Dendritic cell treated with granulocyte-macrophage colony-stimulating factor and Interleukin-4, amounts not matched to agents 40 ng/mL and 50 ng/mL, for 4 days (primary cell): ENCODE data around the gene POSTN.
"Not testable (repeated sequence)": the region's sequence is repeated elsewhere in the genome, so short reads cannot be mapped to it uniquely, and the experiment has no call there.

Experiments
- H3K27ac Mint-ChIP-seq: one replicate; pipeline ENCODE4 v1.8.0; 2022; ENCODE audit warnings: mild to moderate bottlenecking, mixed read lengths
- H3K27me3 Mint-ChIP-seq: one replicate; pipeline ENCODE4 v1.8.0; 2022; ENCODE audit warnings: mild to moderate bottlenecking, mixed read lengths
- H3K36me3 Mint-ChIP-seq: one replicate; pipeline ENCODE4 v1.8.0; 2022; ENCODE audit warnings: low read depth, mixed read lengths
- H3K4me1 Mint-ChIP-seq: one replicate; pipeline ENCODE4 v1.8.0; 2022; ENCODE audit warnings: low read depth, mixed read lengths
- H3K4me3 Mint-ChIP-seq: one replicate; pipeline ENCODE4 v1.8.0; 2022; ENCODE audit warnings: mild to moderate bottlenecking, moderate library complexity, mixed read lengths
- H3K9me3 Mint-ChIP-seq: one replicate; pipeline ENCODE4 v1.8.0; 2022; ENCODE audit warnings: mixed read lengths
- intact Hi-C: fragments of 100-400 bp; cut with micrococcal nuclease; formaldehyde crosslinking; loops from one replicate; pipeline ENCODE4 v1.15.0; 2022

The POSTN gene

DNA sequence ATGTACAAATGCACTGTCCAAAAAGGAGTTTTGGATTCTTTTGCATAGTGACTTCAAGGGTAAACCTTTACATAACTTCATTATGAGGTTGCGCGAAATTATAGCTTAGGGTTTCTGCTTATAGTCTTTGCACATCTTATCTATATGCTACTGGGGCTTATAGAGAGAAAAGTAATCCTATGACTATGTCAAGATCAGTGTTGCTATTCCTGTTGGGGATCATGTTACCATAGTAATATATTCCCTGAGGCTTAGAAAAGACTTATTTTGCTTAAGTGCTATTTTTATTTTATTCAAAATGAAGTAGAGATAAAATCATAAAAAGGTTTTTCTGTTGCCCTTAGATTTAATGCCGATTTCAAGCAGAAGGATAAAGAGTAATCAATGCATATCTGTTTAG is 14.7 kb upstream of the POSTN start:
- Mint-ChIP-seq H3K27ac (no peak overlapping the region), H3K4me3 (no peak overlapping the region), H3K9me3 (no peaks in the 10 kb centered on the region), H3K36me3 (no peaks in the 10 kb centered on the region), H3K27me3 (no peaks in the 10 kb centered on the region), H3K4me1 (no peaks in the 10 kb centered on the region)
- intact Hi-C loops = no loop called here

DNA sequence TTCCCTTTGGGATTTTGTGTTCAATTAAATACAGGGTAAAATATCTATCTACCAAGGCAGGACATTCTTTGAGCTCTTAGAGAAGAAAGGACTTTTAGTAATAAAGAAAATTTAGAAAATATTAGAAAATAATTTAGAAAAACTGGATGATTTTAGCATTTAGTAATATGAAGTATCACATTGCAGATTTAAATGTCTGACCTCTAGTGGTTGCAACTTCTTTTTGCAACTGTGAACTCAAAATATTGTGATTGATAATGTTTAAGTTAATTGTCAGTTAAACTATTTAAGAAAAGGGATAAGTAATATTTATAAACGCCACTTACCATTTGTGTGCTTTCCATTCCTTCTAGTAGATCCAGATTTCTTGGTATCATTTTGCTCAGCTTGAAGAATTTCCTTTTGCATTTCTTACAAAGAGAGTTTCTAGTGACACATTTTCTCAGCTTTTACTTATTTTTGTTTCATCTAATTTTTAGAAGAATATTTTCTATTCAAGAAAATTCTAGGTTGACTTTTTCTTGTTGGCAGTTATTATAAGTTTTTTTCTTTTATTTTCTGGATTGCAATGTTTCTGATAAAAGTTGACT is 10.3 kb upstream of the POSTN start:
- no peaks in the 10 kb centered on the region for H3K27me3 Mint-ChIP-seq
- H3K27ac Mint-ChIP-seq = no peak overlapping the region
- intact Hi-C loops = loop anchor here (10.0 kb wide), 1 partner anchor 504 kb away; the partner anchor contains the start of gene CSNK1A1L
- H3K36me3 Mint-ChIP-seq = no peaks in the 10 kb centered on the region
- H3K9me3 Mint-ChIP-seq = no peaks in the 10 kb centered on the region
- H3K4me1 Mint-ChIP-seq = no peaks in the 10 kb centered on the region
- H3K4me3 Mint-ChIP-seq = no peak overlapping the region

DNA sequence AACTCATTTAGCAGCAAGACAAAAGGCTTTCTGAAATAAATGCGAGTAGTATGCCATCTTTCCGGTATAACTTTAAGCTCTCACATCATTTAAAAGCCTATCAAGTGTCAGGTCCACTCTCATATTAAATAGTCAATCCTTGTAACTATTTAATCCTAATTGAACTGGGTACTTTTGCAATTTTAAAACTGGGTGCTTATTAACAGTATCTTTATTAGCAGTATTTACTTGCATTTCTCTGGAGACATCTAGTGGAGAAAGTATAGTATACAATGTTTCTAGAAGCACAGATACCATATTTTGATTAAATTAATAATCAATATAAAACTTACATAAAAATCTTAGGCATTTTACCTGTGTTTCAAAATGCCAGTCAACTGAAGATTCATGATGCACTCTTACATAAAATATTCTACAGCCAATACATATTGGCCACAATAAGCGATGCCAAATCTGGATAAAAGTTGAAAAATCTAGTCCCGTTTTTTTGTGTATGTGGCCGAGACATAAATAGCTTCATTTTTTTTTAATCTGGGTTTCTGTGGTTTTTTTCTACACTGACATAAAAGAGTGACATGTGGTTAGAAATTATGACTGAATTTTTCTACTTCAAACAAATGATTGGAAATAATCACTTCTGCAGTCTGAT is 4.3 kb upstream of the POSTN start:
- Mint-ChIP-seq H3K27me3 (no peaks in the 10 kb centered on the region), H3K36me3 (no peaks in the 10 kb centered on the region), H3K4me3 (no peak overlapping the region), H3K9me3 (no peaks in the 10 kb centered on the region), H3K4me1 (no peaks in the 10 kb centered on the region), H3K27ac (no peak overlapping the region)
- intact Hi-C loops = loop anchor here (2.0 to 10.0 kb wide), 2 partner anchors 498 to 528 kb away; partner anchors contain the start of gene CSNK1A1L

DNA sequence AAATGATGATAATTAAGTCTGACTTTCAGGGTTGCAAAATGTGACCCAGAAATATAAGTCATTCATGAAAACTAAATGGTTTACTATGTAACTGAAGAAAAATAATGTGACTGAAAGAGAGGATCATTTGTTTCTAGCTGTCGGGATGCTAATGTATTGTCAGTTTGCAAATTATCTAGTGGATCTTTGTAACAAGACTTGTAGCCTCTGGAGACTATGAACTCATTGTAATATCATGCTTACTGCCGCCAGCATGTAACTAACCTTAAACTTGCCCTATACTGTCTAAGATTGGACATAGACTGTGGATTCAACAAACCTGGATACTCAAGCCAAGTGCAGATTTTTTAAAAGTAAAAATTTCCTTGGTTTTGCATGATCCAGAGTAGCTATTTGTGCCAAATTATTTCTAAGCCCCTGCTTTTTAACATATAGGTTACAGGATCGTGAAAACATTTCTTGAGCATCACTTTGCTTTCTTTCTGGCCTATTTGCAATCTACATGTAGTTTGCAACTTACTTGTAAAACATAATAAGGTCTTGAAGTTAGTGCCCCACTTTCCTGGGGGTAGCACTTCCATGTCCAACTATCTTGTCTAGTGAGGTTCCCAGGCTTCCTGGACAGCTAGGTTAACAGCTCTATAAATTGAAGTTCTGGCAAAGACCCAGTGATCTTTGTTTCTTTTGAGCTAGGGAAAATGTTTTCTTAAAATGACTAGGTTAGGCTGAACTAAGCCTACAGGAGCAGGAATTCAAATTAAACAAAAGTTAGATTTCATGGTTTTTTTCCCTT is 3.3 kb upstream of the POSTN start:
- no peak overlapping the region for H3K27ac Mint-ChIP-seq
- no peaks in the 10 kb centered on the region for H3K27me3 Mint-ChIP-seq
- H3K4me3 Mint-ChIP-seq = no peak overlapping the region
- H3K36me3 Mint-ChIP-seq = no peaks in the 10 kb centered on the region
- intact Hi-C loops = loop anchor here (2.0 to 10.0 kb wide), 2 partner anchors 497 to 527 kb away; partner anchors contain the start of gene CSNK1A1L
- H3K9me3 Mint-ChIP-seq = no peaks in the 10 kb centered on the region
- no peaks in the 10 kb centered on the region for H3K4me1 Mint-ChIP-seq

DNA sequence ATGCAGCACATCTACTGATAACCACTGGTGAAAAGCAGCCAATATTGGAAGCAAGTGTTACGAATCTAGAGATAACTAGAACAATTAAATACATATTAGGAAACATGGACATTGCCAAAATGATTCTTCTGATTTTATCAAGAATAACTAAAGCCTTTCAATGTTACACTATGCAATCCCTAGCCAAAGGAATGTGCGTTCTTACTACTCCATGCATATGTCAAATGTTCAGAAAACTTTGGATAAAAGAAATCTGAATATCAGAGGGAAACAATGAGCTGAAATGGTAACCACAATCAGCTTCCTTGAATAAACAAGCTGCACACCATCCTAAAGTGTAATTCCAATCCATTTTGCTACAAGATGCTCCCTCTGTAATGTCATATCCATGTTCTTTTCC is 951 bp upstream of the POSTN start:
- no peak overlapping the region for H3K4me3 Mint-ChIP-seq
- H3K36me3 Mint-ChIP-seq = no peaks in the 10 kb centered on the region
- intact Hi-C loops = no loop called here

DNA sequence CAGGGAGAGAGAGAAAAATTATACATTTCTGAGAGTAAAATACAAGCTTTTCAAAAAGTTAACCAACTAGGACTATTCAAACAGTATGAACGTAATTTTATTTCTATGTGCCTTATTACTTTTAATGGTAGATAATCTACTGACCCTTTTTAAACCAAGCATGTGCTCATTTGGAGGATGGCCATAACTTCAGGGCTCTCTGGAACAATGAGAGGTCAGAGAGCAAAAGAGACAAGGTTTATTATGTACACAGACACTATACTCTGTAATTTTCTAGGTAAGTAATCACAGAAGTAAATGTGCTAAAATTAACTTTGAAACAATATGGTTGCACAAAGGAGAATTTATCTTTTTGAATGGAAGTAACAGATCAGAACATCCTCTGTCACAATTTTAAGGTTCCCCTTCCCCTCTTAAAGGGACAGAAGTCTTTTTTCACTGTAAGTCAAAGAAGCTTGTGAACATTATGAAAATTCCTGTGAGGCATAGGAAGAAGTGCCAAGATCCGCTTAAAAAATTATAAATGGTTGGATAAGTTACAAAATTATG is 1.0 kb downstream of the POSTN start:
- H3K27me3 Mint-ChIP-seq = no peaks in the 10 kb centered on the region
- H3K36me3 Mint-ChIP-seq = no peaks in the 10 kb centered on the region
- H3K9me3 Mint-ChIP-seq = no peaks in the 10 kb centered on the region
- intact Hi-C loops = no loop called here
- no peak overlapping the region for H3K4me3 Mint-ChIP-seq
- no peak overlapping the region for H3K27ac Mint-ChIP-seq
- no peaks in the 10 kb centered on the region for H3K4me1 Mint-ChIP-seq

More for the DNA sequence above, 951 bp upstream of the POSTN start:
- no peaks in the 10 kb centered on the region for H3K27me3 Mint-ChIP-seq
- H3K9me3 Mint-ChIP-seq = no peaks in the 10 kb centered on the region
- no peak overlapping the region for H3K27ac Mint-ChIP-seq
- no peaks in the 10 kb centered on the region for H3K4me1 Mint-ChIP-seq

DNA sequence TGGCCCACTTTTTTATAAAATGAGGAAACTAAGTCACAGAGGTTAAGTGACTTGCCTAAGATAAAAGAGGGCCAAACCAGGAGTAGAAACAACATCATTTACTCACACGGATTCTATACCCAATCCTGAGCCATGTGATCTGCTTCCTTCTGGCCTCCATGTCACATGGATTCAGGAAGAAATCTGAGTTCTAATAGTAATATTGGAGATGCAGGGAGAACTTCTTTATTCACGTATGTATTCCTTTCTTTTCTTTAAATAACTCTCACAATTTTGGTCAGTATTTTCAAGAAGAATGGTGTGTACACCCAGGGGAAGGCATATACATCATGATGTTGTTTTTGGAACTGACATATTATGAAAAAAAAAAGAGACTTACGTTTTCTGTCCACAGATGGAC is 1.8 kb downstream of the POSTN start:
- no peaks in the 10 kb centered on the region for H3K4me1 Mint-ChIP-seq
- H3K27ac Mint-ChIP-seq = no peak overlapping the region
- no peaks in the 10 kb centered on the region for H3K9me3 Mint-ChIP-seq
- intact Hi-C loops = no loop called here
- H3K27me3 Mint-ChIP-seq = no peaks in the 10 kb centered on the region
- no peaks in the 10 kb centered on the region for H3K36me3 Mint-ChIP-seq
- H3K4me3 Mint-ChIP-seq = no peak overlapping the region

DNA sequence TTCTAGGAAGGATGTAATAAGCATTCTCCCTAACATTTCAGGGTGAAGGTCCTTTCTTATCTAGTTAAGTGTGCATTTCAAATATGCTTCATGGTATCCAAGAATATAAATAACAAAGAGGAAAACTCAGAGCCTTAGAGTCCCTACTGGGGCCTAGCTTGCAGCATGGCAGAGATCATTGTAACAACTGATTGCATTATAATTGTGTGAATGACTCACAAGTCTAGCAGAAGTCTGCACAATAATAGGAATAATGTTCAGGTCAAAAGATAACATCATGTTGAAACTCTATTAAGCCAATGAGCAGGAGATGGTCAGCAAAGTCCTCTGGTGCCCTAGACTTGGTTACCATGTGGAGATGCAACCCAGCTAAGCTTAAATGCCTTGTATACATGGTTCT is 3.4 kb downstream of the POSTN start:
- no peaks in the 10 kb centered on the region for H3K9me3 Mint-ChIP-seq
- H3K4me1 Mint-ChIP-seq = no peaks in the 10 kb centered on the region
- H3K36me3 Mint-ChIP-seq = no peaks in the 10 kb centered on the region
- no peak overlapping the region for H3K27ac Mint-ChIP-seq
- intact Hi-C loops = no loop called here
- H3K4me3 Mint-ChIP-seq = no peak overlapping the region
- H3K27me3 Mint-ChIP-seq = no peaks in the 10 kb centered on the region

DNA sequence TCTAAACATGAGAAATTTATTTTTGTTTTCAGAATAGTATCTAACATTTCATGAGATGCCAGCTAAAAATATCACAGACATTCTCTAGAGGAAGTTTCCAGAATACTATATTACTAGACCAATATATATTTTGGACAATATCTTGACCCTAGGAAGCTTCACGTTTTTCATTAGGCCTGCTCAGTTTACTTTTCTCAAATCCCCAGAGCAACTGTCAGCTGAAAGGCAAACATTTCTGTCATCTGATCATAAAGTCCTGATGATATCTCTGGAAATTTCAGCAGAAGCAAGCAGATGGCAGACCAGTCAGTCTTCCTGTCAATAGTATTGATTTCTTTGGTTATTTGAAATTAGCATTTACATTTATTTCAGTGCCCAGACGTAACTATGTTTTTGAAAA is 4.0 kb downstream of the POSTN start:
- intact Hi-C loops = no loop called here
- Mint-ChIP-seq H3K9me3 (no peaks in the 10 kb centered on the region), H3K4me3 (no peak overlapping the region), H3K36me3 (no peaks in the 10 kb centered on the region), H3K27ac (no peak overlapping the region), H3K4me1 (no peaks in the 10 kb centered on the region), H3K27me3 (no peaks in the 10 kb centered on the region)

DNA sequence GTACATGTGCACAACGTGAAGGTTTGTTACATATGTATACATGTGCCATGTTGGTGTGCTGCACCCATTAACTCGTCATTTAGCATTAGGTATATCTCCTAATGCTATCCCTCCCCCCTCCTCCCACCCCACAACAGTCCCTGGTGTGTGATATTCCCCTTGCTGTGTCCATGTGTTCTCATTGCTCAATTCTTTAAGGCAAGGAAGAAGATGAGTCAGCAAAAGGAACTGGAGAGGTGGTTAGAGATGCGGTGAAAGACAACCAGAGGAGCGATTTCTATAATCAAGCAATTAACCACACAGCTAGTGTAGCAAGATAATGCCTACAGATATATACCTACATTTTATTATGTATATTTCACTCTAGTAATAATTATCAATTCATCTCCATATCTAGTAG is 9.2 kb downstream of the POSTN start:
- H3K9me3 Mint-ChIP-seq, H3K27me3 Mint-ChIP-seq, H3K36me3 Mint-ChIP-seq, intact Hi-C loops, H3K4me3 Mint-ChIP-seq, H3K27ac Mint-ChIP-seq, H3K4me1 Mint-ChIP-seq: not testable (repeated sequence)

DNA sequence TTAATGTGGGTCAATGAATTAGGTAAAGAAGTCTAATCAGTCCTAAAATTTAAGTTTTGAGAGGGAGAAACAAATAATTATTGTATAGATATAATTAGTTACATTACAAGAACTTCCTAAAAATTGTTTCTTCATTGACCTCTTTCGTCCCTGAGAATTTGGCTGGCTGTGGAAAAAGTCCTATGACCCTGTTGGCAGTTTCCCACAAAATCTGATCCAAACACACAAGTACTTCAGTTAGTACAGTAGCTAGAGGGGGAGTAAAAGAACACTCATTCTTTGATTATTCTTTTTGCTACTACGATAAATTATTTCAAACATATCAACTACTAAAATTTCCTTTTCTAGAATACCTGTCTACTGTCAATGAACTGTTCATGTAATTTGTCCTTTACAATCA is 11.3 kb downstream of the POSTN start:
- H3K4me3 Mint-ChIP-seq = no peak overlapping the region
- H3K4me1 Mint-ChIP-seq = no peaks in the 10 kb centered on the region
- intact Hi-C loops = no loop called here
- no peaks in the 10 kb centered on the region for H3K36me3 Mint-ChIP-seq
- H3K27me3 Mint-ChIP-seq = no peaks in the 10 kb centered on the region
- H3K27ac Mint-ChIP-seq = no peak overlapping the region
- no peaks in the 10 kb centered on the region for H3K9me3 Mint-ChIP-seq

DNA sequence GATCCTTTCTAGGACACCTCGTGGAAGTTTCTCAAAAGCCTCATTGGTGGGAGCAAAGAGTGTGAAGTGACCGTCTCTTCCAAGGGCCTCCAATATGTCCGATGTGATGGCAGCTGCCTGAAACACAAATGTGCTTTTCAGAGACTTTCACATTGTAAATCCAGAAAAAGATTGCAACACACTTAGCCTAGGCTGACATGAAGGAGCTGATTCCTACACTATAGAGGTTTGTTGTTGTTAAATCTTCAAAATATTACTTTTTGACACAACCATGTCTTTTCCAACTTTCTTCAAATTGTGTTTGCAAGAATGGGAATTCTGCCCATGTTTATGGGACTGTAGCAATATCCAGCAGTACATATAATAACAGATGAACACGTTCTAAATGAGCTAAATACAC is 12.4 kb downstream of the POSTN start:
- Mint-ChIP-seq H3K36me3 (no peaks in the 10 kb centered on the region), H3K9me3 (no peaks in the 10 kb centered on the region)

DNA sequence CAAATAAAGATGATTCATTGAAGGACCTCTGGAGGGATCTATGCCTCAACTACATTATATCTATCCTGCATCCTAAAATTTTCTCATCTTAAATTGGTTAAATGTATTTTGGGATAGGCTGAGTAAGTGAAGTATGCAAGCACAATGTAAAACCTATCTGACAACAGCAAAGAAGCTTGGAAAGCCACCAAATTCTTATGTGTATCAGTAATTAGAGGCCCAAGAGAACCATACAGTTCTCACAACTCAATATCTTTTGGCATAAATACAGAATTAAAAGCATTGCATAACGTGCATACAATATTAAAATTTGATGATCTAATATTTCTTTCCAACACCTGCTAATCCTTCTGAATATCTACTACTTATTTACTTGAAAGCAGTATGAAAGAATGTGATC is 13.0 kb downstream of the POSTN start:
- H3K27ac Mint-ChIP-seq = no peak overlapping the region
- intact Hi-C loops = no loop called here
- no peaks in the 10 kb centered on the region for H3K27me3 Mint-ChIP-seq
- H3K9me3 Mint-ChIP-seq = no peaks in the 10 kb centered on the region
- no peaks in the 10 kb centered on the region for H3K4me1 Mint-ChIP-seq
- H3K36me3 Mint-ChIP-seq = no peaks in the 10 kb centered on the region
- H3K4me3 Mint-ChIP-seq = no peak overlapping the region

More for the DNA sequence above, 12.4 kb downstream of the POSTN start:
- Mint-ChIP-seq H3K27me3 (no peaks in the 10 kb centered on the region), H3K4me1 (no peaks in the 10 kb centered on the region), H3K27ac (no peak overlapping the region), H3K4me3 (no peak overlapping the region)
- intact Hi-C loops = no loop called here

DNA sequence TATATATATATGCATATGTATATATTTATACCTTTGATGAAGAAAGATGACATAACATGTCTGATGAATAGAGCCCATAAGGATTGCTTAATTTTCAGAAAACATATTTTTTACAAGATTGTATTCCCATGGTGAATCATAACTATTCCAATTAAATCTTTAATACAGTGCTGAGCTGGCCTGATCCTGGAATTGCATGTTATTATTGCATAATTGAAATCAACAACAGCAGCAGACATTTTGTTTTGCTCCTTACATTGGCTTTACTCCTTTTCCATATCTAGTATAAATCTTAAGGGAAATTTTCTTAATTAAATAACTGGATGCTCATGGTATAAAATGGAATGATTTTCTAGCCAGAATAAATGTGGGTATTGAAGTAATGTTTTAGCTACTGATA is 22.0 kb downstream of the POSTN start:
- no peaks in the 10 kb centered on the region for H3K9me3 Mint-ChIP-seq
- no peak overlapping the region for H3K4me3 Mint-ChIP-seq
- no peaks in the 10 kb centered on the region for H3K4me1 Mint-ChIP-seq
- H3K36me3 Mint-ChIP-seq = no peaks in the 10 kb centered on the region
- intact Hi-C loops = no loop called here
- H3K27ac Mint-ChIP-seq = no peak overlapping the region
- no peaks in the 10 kb centered on the region for H3K27me3 Mint-ChIP-seq
